Thoracic aorta (tissue), 2 donors: ENCODE data around the gene DPP6. TPM values are rescaled to one million over a fixed set of nuclear protein-coding genes. Genes with fewer than 3 reads are reported as not detected.

ENCODE experiments used
- ATAC-seq: fragments of 150-250 bp; one replicate; pipeline ENCODE4 v1.8.0; 2017; ENCODE audit warnings: low read depth; ENCODE audit not compliant: insufficient number of reproducible peaks, low FRiP score
- DNase-seq: peaks from one replicate; pipeline ENCODE4 v3.0.0-alpha.2; 2020; ENCODE audit warnings: low spot score
- H3K27ac ChIP-seq, 2 donors: fragments of 200-600 bp; sonication (generic); 1 replicate in 1 of 2; 2 replicates in 1 of 2; pipeline ENCODE4 v1.5.1; 2016; ENCODE audit warnings: mild to moderate bottlenecking in 2 of 2, moderate library complexity in 2 of 2
- H3K27me3 ChIP-seq: fragments of 200-600 bp; sonication (generic); replicated peaks from 2 replicates; pipeline ENCODE4 v1.6.0; 2016; ENCODE audit warnings: mild to moderate bottlenecking; ENCODE audit not compliant: insufficient read depth
- H3K36me3 ChIP-seq: fragments of 200-600 bp; sonication (generic); one replicate; pipeline ENCODE4 v1.5.1; 2016
- H3K4me1 ChIP-seq, 2 donors: fragments of 200-600 bp; sonication (generic); 1 replicate in 1 of 2; 2 replicates in 1 of 2; pipeline versions ENCODE4 v1.5.1 to v1.6.0; 2016; ENCODE audit warnings: low read depth in 2 of 2, mild to moderate bottlenecking in 1 of 2; ENCODE audit not compliant: control insufficient read depth in 1 of 2
- H3K4me3 ChIP-seq: fragments of 200-600 bp; sonication (generic); 2 replicates; pipeline ENCODE4 v1.5.1; 2016; ENCODE audit warnings: mild to moderate bottlenecking
- H3K9me3 ChIP-seq: fragments of 200-600 bp; sonication (generic); 2 replicates; pipeline ENCODE4 v1.5.1; 2016
- total RNA-seq, 2 donors: library from RNA; depleted of rRNA; stranded (reverse); fragments of >200 nt; gene quantifications; one replicate each; pipeline versions ENCODE4 v1.1.0 to v1.2.3, GENCODE V29; 2016
- TF ChIP-seq, protein P1 (sequence below): fragments of 200-600 bp; sonication (generic); IDR thresholded peaks from one replicate; pipeline ENCODE4 v1.5.1; 2019; ENCODE audit warnings: antibody characterized with exemption

The DPP6 gene
- total RNA-seq, 2 donors from 2014 or later = not detected

DNA sequence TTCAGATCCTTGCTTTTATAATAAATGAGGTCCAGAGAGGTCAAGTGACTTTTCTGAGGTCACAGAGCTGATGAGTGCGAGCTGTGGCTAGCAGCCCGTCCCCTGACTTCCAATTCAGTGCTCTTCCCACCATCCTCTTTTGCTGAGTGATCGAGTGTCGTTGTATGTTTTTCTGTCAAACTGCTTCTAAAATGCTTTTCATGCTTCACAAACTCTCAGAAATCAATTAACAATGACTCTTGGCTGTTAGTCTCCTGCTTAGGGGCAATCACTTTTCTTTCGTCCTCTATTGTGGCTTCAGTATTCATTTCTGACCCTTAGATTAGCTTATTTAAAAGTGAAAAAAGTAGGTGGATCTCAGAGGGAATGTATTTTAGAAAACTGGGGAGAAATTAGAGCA lies 423.7 kb downstream of the DPP6 start:
- no peak for DNase-seq
- Histone ChIP-seq H3K36me3 (no peaks in the 10 kb centered on the region), H3K4me3 (no peak overlapping the region), H3K27me3 (no peaks in the 10 kb centered on the region), H3K27ac (no peak overlapping the region), H3K9me3 (no peaks in the 10 kb centered on the region), H3K4me1 (no peaks in the 10 kb centered on the region)
- TF ChIP-seq, protein P1, sequence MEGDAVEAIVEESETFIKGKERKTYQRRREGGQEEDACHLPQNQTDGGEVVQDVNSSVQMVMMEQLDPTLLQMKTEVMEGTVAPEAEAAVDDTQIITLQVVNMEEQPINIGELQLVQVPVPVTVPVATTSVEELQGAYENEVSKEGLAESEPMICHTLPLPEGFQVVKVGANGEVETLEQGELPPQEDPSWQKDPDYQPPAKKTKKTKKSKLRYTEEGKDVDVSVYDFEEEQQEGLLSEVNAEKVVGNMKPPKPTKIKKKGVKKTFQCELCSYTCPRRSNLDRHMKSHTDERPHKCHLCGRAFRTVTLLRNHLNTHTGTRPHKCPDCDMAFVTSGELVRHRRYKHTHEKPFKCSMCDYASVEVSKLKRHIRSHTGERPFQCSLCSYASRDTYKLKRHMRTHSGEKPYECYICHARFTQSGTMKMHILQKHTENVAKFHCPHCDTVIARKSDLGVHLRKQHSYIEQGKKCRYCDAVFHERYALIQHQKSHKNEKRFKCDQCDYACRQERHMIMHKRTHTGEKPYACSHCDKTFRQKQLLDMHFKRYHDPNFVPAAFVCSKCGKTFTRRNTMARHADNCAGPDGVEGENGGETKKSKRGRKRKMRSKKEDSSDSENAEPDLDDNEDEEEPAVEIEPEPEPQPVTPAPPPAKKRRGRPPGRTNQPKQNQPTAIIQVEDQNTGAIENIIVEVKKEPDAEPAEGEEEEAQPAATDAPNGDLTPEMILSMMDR = no peak
- ATAC-seq = no peak

- no peaks in the 10 kb centered on the region for H3K9me3 ChIP-seq
- TF ChIP-seq, protein P1 = no peak
- H3K27me3 ChIP-seq = no peaks in the 10 kb centered on the region
- no peak overlapping the region for H3K27ac ChIP-seq
- H3K4me3 ChIP-seq = no peak overlapping the region
- no peaks in the 10 kb centered on the region for H3K4me1 ChIP-seq
- ATAC-seq = no peak
- no peak for DNase-seq
- no peaks in the 10 kb centered on the region for H3K36me3 ChIP-seq
Observed at GRCh38 chr7:154480817-154481216, 428.6 kb downstream of the DPP6 start.

DNA sequence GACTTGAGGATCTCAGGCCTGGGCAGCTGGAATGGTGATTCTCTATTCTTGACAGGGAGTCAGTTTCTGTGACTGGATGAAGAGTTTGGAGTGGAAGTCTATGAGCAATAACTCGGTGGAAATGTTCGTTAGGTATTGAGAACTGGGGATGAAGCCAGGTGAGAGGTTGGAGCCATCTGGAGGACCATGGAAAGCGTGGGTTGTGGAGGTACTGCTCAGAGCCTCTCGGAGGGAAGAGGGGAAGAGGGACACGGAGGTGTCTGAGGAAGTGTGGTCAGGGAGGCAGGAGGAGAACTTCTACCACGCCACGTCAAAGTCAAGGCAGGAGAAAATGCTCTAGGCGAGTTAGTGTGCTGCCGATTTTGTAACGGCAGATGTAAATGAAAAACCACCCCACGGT lies 430.7 kb downstream of the DPP6 start:
- no peaks in the 10 kb centered on the region for H3K27me3 ChIP-seq
- no peak overlapping the region for H3K4me3 ChIP-seq
- TF ChIP-seq, protein P1 = no peak
- ATAC-seq (no peak), DNase-seq (no peak)
- no peak overlapping the region for H3K27ac ChIP-seq
- no peaks in the 10 kb centered on the region for H3K36me3 ChIP-seq
- no peaks in the 10 kb centered on the region for H3K4me1 ChIP-seq
- no peaks in the 10 kb centered on the region for H3K9me3 ChIP-seq

GRCh38 chr7:154484406-154484805 lies 432.2 kb downstream of the DPP6 start:
- no peaks in the 10 kb centered on the region for H3K9me3 ChIP-seq
- H3K27me3 ChIP-seq = no peaks in the 10 kb centered on the region
- DNase-seq (no peak), ATAC-seq (no peak)
- no peaks in the 10 kb centered on the region for H3K4me1 ChIP-seq
- H3K4me3 ChIP-seq = no peak overlapping the region
- TF ChIP-seq, protein P1 = no peak
- H3K27ac ChIP-seq = no peak overlapping the region
- no peaks in the 10 kb centered on the region for H3K36me3 ChIP-seq

GRCh38 chr7:154484943-154485342 lies 432.7 kb downstream of the DPP6 start:
- H3K4me3 ChIP-seq = no peak overlapping the region
- H3K27ac ChIP-seq = no peak overlapping the region
- no peak for DNase-seq
- H3K4me1 ChIP-seq = no peaks in the 10 kb centered on the region
- H3K36me3 ChIP-seq = no peaks in the 10 kb centered on the region
- no peaks in the 10 kb centered on the region for H3K27me3 ChIP-seq
- TF ChIP-seq, protein P1 = no peak
- no peak for ATAC-seq
- no peaks in the 10 kb centered on the region for H3K9me3 ChIP-seq
